Posterior vena cava (tissue), 2 donors: Measurements from ENCODE around the gene OTOS. TPM values are rescaled to one million over a fixed set of nuclear protein-coding genes. Genes with fewer than 3 reads are reported as not detected.
A peak's percentile ranks its signal among the peaks of the same experiment; 100 is the strongest.

ENCODE experiments used
- DNase-seq: peaks from one replicate; pipeline ENCODE4 v3.0.0-alpha.2; 2020; ENCODE audit warnings: low spot score
- intact Hi-C, 2 donors: fragments of 100-400 bp; cut with DNase I; formaldehyde crosslinking; loops; one replicate each; pipeline versions ENCODE4 v1.14.1 to v1.14.2; 2022 to 2023
- total RNA-seq, 2 donors: library from RNA; stranded (reverse); fragmentation: NEBNext Ultra II Directional; extraction: Animal tissue kit (Norgen Biotek cat#: 25700); gene quantifications; one replicate each; pipeline ENCODE4 v1.2.1, GENCODE V29; 2021
- donor health status: DM: yes; HTN: yes; CAD: no.
- donor health status: DM: yes; HTN: yes; CAD: no.

The OTOS gene
- total RNA-seq, 2 donors from 2014 or later, result not detected

- DNase-seq, result peak; percentile 78
- intact Hi-C loops, result no loop called here
Observed at GRCh38 chr2:240168546-240169361, 28.3 kb upstream of the OTOS start.

GRCh38 chr2:240168041-240168440 lies 27.6 kb upstream of the OTOS start:
- intact Hi-C loops, result no loop called here
- DNase-seq, result peak; percentile 68

GRCh38 chr2:240167588-240167880 lies 27.1 kb upstream of the OTOS start:
- DNase-seq, result peak; percentile 58
- intact Hi-C loops, result no loop called here

- peak; percentile 74 for DNase-seq
- intact Hi-C loops, result no loop called here
Observed at GRCh38 chr2:240166761-240167587, 26.5 kb upstream of the OTOS start.

GRCh38 chr2:240166191-240166590 lies 25.7 kb upstream of the OTOS start:
- DNase-seq, result peak; percentile 46
- intact Hi-C loops, result no loop called here

GRCh38 chr2:240165661-240166060 lies 25.2 kb upstream of the OTOS start:
- intact Hi-C loops, result no loop called here
- no peak for DNase-seq

- intact Hi-C loops, result no loop called here
- peak; percentile 66 for DNase-seq
Observed at GRCh38 chr2:240165034-240165433, 24.6 kb upstream of the OTOS start.

GRCh38 chr2:240164586-240164985 lies 24.1 kb upstream of the OTOS start:
- DNase-seq, result peak; percentile 68
- intact Hi-C loops, result no loop called here

GRCh38 chr2:240163844-240164574 lies 23.6 kb upstream of the OTOS start:
- intact Hi-C loops, result no loop called here
- peak; percentile 29 for DNase-seq

GRCh38 chr2:240162939-240163714 lies 22.7 kb upstream of the OTOS start:
- intact Hi-C loops, result no loop called here
- peak; percentile 61 for DNase-seq

GRCh38 chr2:240162531-240162930 lies 22.1 kb upstream of the OTOS start:
- intact Hi-C loops, result no loop called here
- peak; percentile 54 for DNase-seq

GRCh38 chr2:240162032-240162431 lies 21.6 kb upstream of the OTOS start:
- DNase-seq, result peak; percentile 66
- intact Hi-C loops, result no loop called here

- intact Hi-C loops, result no loop called here
- peak; percentile 76 for DNase-seq
Observed at GRCh38 chr2:240161087-240161750, 20.8 kb upstream of the OTOS start.

- intact Hi-C loops, result no loop called here
- DNase-seq, result peak; percentile 76
Observed at GRCh38 chr2:240160291-240161086, 20.0 kb upstream of the OTOS start.

GRCh38 chr2:240159251-240159839 lies 18.9 kb upstream of the OTOS start:
- intact Hi-C loops, result loop anchor here in 1 of 2 donors (2.0 kb wide), 1 partner anchor 67 kb away; no protein-coding TSS in a partner anchor
- DNase-seq, result peak; percentile 69

- no peak for DNase-seq
- intact Hi-C loops, result no loop called here
Observed at GRCh38 chr2:240157147-240157470, 16.7 kb upstream of the OTOS start.

GRCh38 chr2:240156435-240157146 lies 16.1 kb upstream of the OTOS start:
- DNase-seq, result peak; percentile 71

More at GRCh38 chr2:240156435-240157146, 16.1 kb upstream of the OTOS start:
- intact Hi-C loops, result no loop called here
